Subcutaneous abdominal adipose tissue (tissue), 5 donors: ENCODE results near the gene LSS.

Experiments used
- H3K27ac ChIP-seq: one replicate; pipeline ENCODE4 v1.7.0; 2013; ENCODE audit warnings: low read depth, mild to moderate bottlenecking, inconsistent platforms, low read length, moderate library complexity
- H3K27me3 ChIP-seq, 5 donors: one replicate each; pipeline ENCODE4 v1.7.0; 2013; ENCODE audit warnings: low read length in 5 of 5, inconsistent platforms in 1 of 5; ENCODE audit not compliant: control insufficient read depth in 5 of 5, insufficient read depth in 4 of 5
- H3K36me3 ChIP-seq, 5 donors: one replicate each; pipeline ENCODE4 v1.7.0; 2013; ENCODE audit warnings: low read length in 5 of 5; ENCODE audit not compliant: control insufficient read depth in 5 of 5, insufficient read depth in 5 of 5
- H3K4me1 ChIP-seq, 5 donors: one replicate each; pipeline ENCODE4 v1.7.0; 2013; ENCODE audit warnings: low read length in 5 of 5, mild to moderate bottlenecking in 3 of 5, moderate library complexity in 1 of 5; ENCODE audit not compliant: control insufficient read depth in 5 of 5, insufficient read depth in 5 of 5
- H3K4me3 ChIP-seq, 5 donors: one replicate each; pipeline ENCODE4 v1.7.0; 2013; ENCODE audit warnings: low read length in 5 of 5, low read depth in 1 of 5
- H3K9ac ChIP-seq, 5 donors: one replicate each; pipeline ENCODE4 v1.7.0; 2013; ENCODE audit warnings: low read length in 5 of 5, mild to moderate bottlenecking in 4 of 5, moderate library complexity in 3 of 5
- H3K9me3 ChIP-seq, 5 donors: one replicate each; pipeline ENCODE4 v1.7.0; 2013; ENCODE audit warnings: low read length in 5 of 5; ENCODE audit not compliant: control insufficient read depth in 5 of 5
- donor health status: healthy.
- donor health status: healthy.
- donor health status: healthy.
- donor health status: healthy.
- donor health status: healthy.

LSS gene

GRCh38 chr21:46138383-46138970 lies 90.1 kb downstream of the LSS start:
- Histone ChIP-seq H3K9ac (no peak overlapping the region), H3K9me3 (no peaks in the 10 kb centered on the region), H3K4me1 (peaks cover 0 to under 1% (median under 1%) of the 10 kb centered on the region in 5 donors), H3K27ac (no peak overlapping the region), H3K27me3 (peaks cover 0 to 24% (median 19%) of the 10 kb centered on the region in 5 donors), H3K4me3 (no peak overlapping the region), H3K36me3 (no peaks in the 10 kb centered on the region)
